Esophagus muscularis mucosa (tissue), 3 donors: ENCODE data around the gene EDDM3A.

Source experiments
- CTCF ChIP-seq, 3 experiments: fragments of 200-600 bp in 2 of 3; fragments of 450-650 bp in 1 of 3; sonication (generic) in 2 of 3; IDR thresholded peaks; one replicate each; pipeline ENCODE4 v1.5.1; 2017 to 2019; ENCODE audit warnings: antibody characterized with exemption in 3 of 3, mild to moderate bottlenecking in 2 of 3, moderate library complexity in 1 of 3
- POLR2A ChIP-seq: fragments of 450-650 bp; IDR thresholded peaks from one replicate; pipeline ENCODE4 v1.6.1; 2017; ENCODE audit warnings: antibody characterized with exemption, moderate library complexity, mild to moderate bottlenecking, low read depth
- POLR2AphosphoS5 ChIP-seq, 2 donors: sonication (generic); formaldehyde crosslinking; IDR thresholded peaks; one replicate each; pipeline ENCODE4 v1.6.1; 2017; ENCODE audit warnings: antibody characterized with exemption in 2 of 2

- TF ChIP-seq POLR2AphosphoS5 (IDR thresholded peaks at IDR 0.05), result no peak
- no peak for TF ChIP-seq CTCF (IDR thresholded peaks at IDR 0.05)
- no peak for TF ChIP-seq POLR2A
Measured at GRCh38 chr14:20790464-20791116, 44.9 kb downstream of the EDDM3A start.
